K562 (cell line): ENCODE measurements around the gene CELF4. TPM values are rescaled to one million over a fixed set of nuclear protein-coding genes. Genes with fewer than 3 reads are reported as not detected.

Experiments
- ATF2 ChIP-seq: sonication (generic); formaldehyde crosslinking; IDR thresholded peaks from 2 replicates; pipeline ENCODE4 v1.8.1; 2022; ENCODE audit warnings: missing genetic modification reagents
- E2F4 ChIP-seq: sonication (generic); formaldehyde crosslinking; IDR thresholded peaks from 2 replicates; pipeline ENCODE4 v1.8.0; 2022; ENCODE audit warnings: mild to moderate bottlenecking, low read depth, missing genetic modification reagents
- EP300 ChIP-seq: IDR thresholded peaks from 2 replicates; pipeline ENCODE4 v1.6.1; 2012; ENCODE audit warnings: low read length, improper control_type of control experiment
- HDAC2 ChIP-seq: fragments of 450-650 bp; IDR thresholded peaks from 2 replicates; pipeline ENCODE4 v1.6.1; 2016; ENCODE audit warnings: mild to moderate bottlenecking
- HNRNPUL1 ChIP-seq: fragments of 200-400 bp; formaldehyde crosslinking; IDR thresholded peaks from 2 replicates; pipeline ENCODE4 v1.6.1; 2017; ENCODE audit warnings: low read length
- HOXB6 ChIP-seq: fragments of 250-450 bp; sonication (Bioruptor Pico); IDR thresholded peaks from 2 replicates; pipeline ENCODE4 v1.5.1; 2022; ENCODE audit warnings: mild to moderate bottlenecking, borderline replicate concordance
- MBD2 ChIP-seq: sonication (generic); IDR thresholded peaks from 2 replicates; pipeline ENCODE4 v1.6.1; 2016; ENCODE audit warnings: low read depth, borderline replicate concordance
- NCOR1 ChIP-seq: fragments of 450-650 bp; IDR thresholded peaks from 2 replicates; pipeline ENCODE4 v1.6.1; 2016; ENCODE audit warnings: mild to moderate bottlenecking, moderate library complexity
- PHB ChIP-seq: fragments of 250-450 bp; sonication (Bioruptor Pico); IDR thresholded peaks from 2 replicates; pipeline ENCODE4 v1.5.0; 2021
- RREB1 ChIP-seq: fragments of 250-450 bp; sonication (Bioruptor Pico); IDR thresholded peaks from 2 replicates; pipeline ENCODE4 v1.4.0; 2020
- SRSF9 ChIP-seq: fragments of 200-400 bp; formaldehyde crosslinking; IDR thresholded peaks from 2 replicates; pipeline ENCODE4 v1.6.1; 2017; ENCODE audit warnings: low read depth, low read length, borderline replicate concordance
- TEAD1 ChIP-seq, 2 experiments: fragments of 450-650 bp in 1 of 2; sonication (generic) in 1 of 2; formaldehyde crosslinking; IDR thresholded peaks; 2 replicates each; pipeline versions ENCODE4 v1.4.0 to v1.8.0; 2020 to 2022; ENCODE audit warnings: mild to moderate bottlenecking in 2 of 2, missing genetic modification reagents in 1 of 2
- ZNF140 ChIP-seq: fragments of 250-450 bp; sonication (Bioruptor Pico); IDR thresholded peaks from 2 replicates; pipeline ENCODE4 v1.8.0; 2021; ENCODE audit warnings: moderate library complexity, mild to moderate bottlenecking, inconsistent platforms
- ZNF518B ChIP-seq: fragments of 250-450 bp; sonication (Bioruptor Pico); IDR thresholded peaks from 2 replicates; pipeline ENCODE4 v1.5.0; 2021; ENCODE audit warnings: mild to moderate bottlenecking, moderate library complexity
- ZNF644 ChIP-seq: fragments of 200-800 bp; sonication (Bioruptor generic); IDR thresholded peaks from 2 replicates; pipeline ENCODE4 v1.6.1; 2016; ENCODE audit warnings: low read depth, missing genetic modification characterization, missing compliant biosample characterization
- ZNF696 ChIP-seq: fragments of 250-450 bp; sonication (Bioruptor Pico); conservative IDR thresholded peaks from 2 replicates; pipeline ENCODE4 v1.4.0; 2020; ENCODE audit warnings: mild to moderate bottlenecking, moderate library complexity
- ZNF766 ChIP-seq: fragments of 200-800 bp; sonication (Bioruptor generic); conservative IDR thresholded peaks from 2 replicates; pipeline ENCODE4 v1.6.1; 2016; ENCODE audit warnings: missing genetic modification characterization, missing compliant biosample characterization
- polyA plus RNA-seq, 8 experiments: library from polyadenylated mRNA; depleted of rRNA in 4 of 8; stranded (reverse) in 5 of 8; unstranded in 3 of 8; fragments of >200 nt; fragmentation: Nextera tagmentation in 2 of 8; fragmentation: Illumina TruSeq in 1 of 8; extraction: Ambion mirVana in 2 of 8; extraction: Trizol in 1 of 8; gene quantifications; 2 replicates each; pipeline versions ENCODE4 v1.2.1 to v1.2.3, GENCODE V29; 2011 to 2014; ENCODE audit warnings: inconsistent platforms in 1 of 8, missing spikeins in 1 of 8
- total RNA-seq, 7 experiments: library from RNA; depleted of rRNA in 6 of 7; stranded (reverse); fragments of >200 nt in 6 of 7; fragmentation: Illumina TruSeq in 2 of 7; extraction: Trizol in 2 of 7; gene quantifications; 2 replicates each; pipeline versions ENCODE4 v1.2.1 to v1.2.3, GENCODE V29; 2011 to 2021; ENCODE audit warnings: low replicate concordance in 1 of 7

CELF4 gene
- total and polyA plus RNA-seq, 9 of the 15 experiments (the other 6 are each of a cell fraction or from before 2014, with no cell fraction given), result 0.04 to 0.24 (median 0.07) TPM; not detected in 3

- TF ChIP-seq HNRNPUL1 (no peak), RREB1 (CRISPR knock-in tag) (peak; percentile 73; the same call in 1 of the 2 replicates), TEAD1 (CRISPR knock-in tag; IDR thresholded peaks at IDR 0.05) (peak; percentile 93 to 97), PHB (CRISPR knock-in tag) (no peak), NCOR1 (no peak), ZNF766 (peak; percentile 99), HDAC2 (peak; percentile 96), EP300 (no peak), E2F4 (CRISPR knock-in tag) (peak; percentile 96), SRSF9 (no peak), ZNF140 (CRISPR knock-in tag) (no peak; the same call in 1 of the 2 replicates), ZNF644 (tag) (peak; percentile 99), ATF2 (CRISPR knock-in tag) (peak; percentile 85), HOXB6 (no peak), MBD2 (no peak), ZNF696 (no peak), ZNF518B (no peak)
Measured at GRCh38 chr18:37270038-37270665, 295.4 kb downstream of the CELF4 start (continued).
